Esophagus squamous epithelium (tissue), 5 donors: ENCODE data around the gene SETD2. TPM values are rescaled to one million over a fixed set of nuclear protein-coding genes. Genes with fewer than 3 reads are reported as not detected.

Source experiments
- DNase-seq: peaks from one replicate; lab custom pipeline; 2025; lab: John Stamatoyannopoulos, UW
- H3K27ac ChIP-seq, 4 donors: fragments of 200-600 bp; sonication (generic); one replicate each; pipeline ENCODE4 v1.5.1; 2016 to 2019; ENCODE audit warnings: mild to moderate bottlenecking in 1 of 4
- H3K27me3 ChIP-seq, 4 donors: fragments of 200-600 bp; sonication (generic); 1 replicate in 3 of 4; 2 replicates in 1 of 4; pipeline versions ENCODE4 v1.5.1 to v1.6.0; 2017 to 2021; ENCODE audit warnings: antibody characterized with exemption in 1 of 4
- H3K36me3 ChIP-seq, 3 donors: fragments of 200-600 bp; sonication (generic); one replicate each; pipeline ENCODE4 v1.5.1; 2016 to 2019
- H3K4me1 ChIP-seq, 3 donors: fragments of 200-600 bp; sonication (generic); one replicate each; pipeline ENCODE4 v1.5.1; 2017 to 2019
- H3K4me3 ChIP-seq, 4 donors: fragments of 200-600 bp; sonication (generic); 1 replicate in 3 of 4; 2 replicates in 1 of 4; pipeline ENCODE4 v1.5.1; 2016 to 2019; ENCODE audit warnings: mild to moderate bottlenecking in 2 of 4, moderate library complexity in 1 of 4
- H3K9me3 ChIP-seq, 3 donors: fragments of 200-600 bp; sonication (generic); one replicate each; pipeline ENCODE4 v1.5.1; 2016 to 2019
- POLR2A ChIP-seq, 4 donors: fragments of 450-650 bp; IDR thresholded peaks; one replicate each; pipeline ENCODE4 v1.6.1; 2017; ENCODE audit warnings: antibody characterized with exemption in 4 of 4, mild to moderate bottlenecking in 4 of 4, moderate library complexity in 3 of 4
- WGBS, 2 donors: methylation state at CpG; one replicate each; pipeline ENCODE4 v1.1.5; 2018; 5-methylcytosine and 5-hydroxymethylcytosine counted together
- intact Hi-C: fragments of 100-400 bp; cut with DNase I; formaldehyde crosslinking; loops from one replicate; pipeline ENCODE4 v1.15.0; 2022
- total RNA-seq, 4 donors: library from RNA; depleted of rRNA; stranded (reverse); fragments of >200 nt; gene quantifications; one replicate each; pipeline ENCODE4 v1.1.0, GENCODE V29; 2016
- TF ChIP-seq, protein P1 (sequence below), 6 experiments: fragments of 450-650 bp in 4 of 6; fragments of 200-600 bp in 2 of 6; sonication (generic) in 2 of 6; IDR thresholded peaks; one replicate each; pipeline ENCODE4 v1.5.1; 2016 to 2019; ENCODE audit warnings: antibody characterized with exemption in 6 of 6, mild to moderate bottlenecking in 4 of 6, moderate library complexity in 4 of 6
- donor health status: DM: yes; HTN: yes; CAD: no.

Gene SETD2
- total RNA-seq, 4 donors from 2014 or later: 24.3 to 59.5 (median 30.1) TPM

DNA sequence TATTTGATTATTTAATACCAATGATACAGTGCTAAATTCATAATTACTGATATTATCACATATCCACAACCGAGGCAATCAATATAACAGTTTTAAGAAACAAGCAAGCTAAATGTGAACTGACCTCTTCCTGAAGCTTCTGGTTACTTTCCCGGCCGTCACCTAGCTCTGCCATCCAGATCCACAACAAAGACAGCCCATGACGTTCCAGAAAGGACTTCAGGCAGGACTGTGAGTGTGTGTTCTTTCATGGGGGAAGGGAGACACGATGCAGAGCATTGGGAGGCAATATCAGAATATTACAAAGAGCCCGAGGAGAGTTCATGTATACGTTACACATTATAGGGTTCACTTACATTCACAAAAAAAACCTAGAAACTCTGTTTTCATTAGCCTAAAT lies 77.8 kb downstream of the SETD2 start:
- H3K27ac ChIP-seq: no peak overlapping the region
- H3K4me1 ChIP-seq: no peaks in the 10 kb centered on the region
- H3K36me3 ChIP-seq: peaks cover 0 to 97% (median 14%) of the 10 kb centered on the region in 3 donors
- H3K9me3 ChIP-seq: no peaks in the 10 kb centered on the region
- no peaks in the 10 kb centered on the region for H3K27me3 ChIP-seq
- no peak overlapping the region for H3K4me3 ChIP-seq
- no peak for DNase-seq
- TF ChIP-seq POLR2A (IDR thresholded peaks at IDR 0.05): no peak
- TF ChIP-seq, protein P1, sequence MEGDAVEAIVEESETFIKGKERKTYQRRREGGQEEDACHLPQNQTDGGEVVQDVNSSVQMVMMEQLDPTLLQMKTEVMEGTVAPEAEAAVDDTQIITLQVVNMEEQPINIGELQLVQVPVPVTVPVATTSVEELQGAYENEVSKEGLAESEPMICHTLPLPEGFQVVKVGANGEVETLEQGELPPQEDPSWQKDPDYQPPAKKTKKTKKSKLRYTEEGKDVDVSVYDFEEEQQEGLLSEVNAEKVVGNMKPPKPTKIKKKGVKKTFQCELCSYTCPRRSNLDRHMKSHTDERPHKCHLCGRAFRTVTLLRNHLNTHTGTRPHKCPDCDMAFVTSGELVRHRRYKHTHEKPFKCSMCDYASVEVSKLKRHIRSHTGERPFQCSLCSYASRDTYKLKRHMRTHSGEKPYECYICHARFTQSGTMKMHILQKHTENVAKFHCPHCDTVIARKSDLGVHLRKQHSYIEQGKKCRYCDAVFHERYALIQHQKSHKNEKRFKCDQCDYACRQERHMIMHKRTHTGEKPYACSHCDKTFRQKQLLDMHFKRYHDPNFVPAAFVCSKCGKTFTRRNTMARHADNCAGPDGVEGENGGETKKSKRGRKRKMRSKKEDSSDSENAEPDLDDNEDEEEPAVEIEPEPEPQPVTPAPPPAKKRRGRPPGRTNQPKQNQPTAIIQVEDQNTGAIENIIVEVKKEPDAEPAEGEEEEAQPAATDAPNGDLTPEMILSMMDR (IDR thresholded peaks at IDR 0.05): no peak
- intact Hi-C loops: no loop called here
- 94 to 96% methylated on average over 7 of the region's 7 CpGs for WGBS, 2 donors

DNA sequence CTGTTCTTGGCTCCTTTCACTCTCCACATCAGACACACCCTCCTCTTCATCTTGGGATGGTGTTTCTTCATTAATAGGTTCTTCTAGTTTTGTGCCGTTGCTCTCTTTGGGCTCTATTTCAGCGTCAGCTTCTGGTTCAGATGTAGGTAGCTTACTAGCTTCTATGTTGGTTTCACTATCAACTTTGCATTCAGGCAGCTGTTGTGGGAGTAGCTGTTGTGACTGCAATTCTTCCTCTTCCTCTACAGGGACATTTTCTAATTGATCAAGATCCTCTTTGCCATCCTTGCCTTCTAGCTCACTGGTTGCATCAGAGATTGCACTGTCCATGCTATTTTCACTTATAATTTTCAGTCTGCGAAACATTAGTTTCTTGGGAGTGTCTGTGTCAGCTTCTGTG lies 80.1 kb downstream of the SETD2 start:
- Histone ChIP-seq H3K27me3 (no peaks in the 10 kb centered on the region), H3K4me1 (no peaks in the 10 kb centered on the region), H3K9me3 (no peaks in the 10 kb centered on the region), H3K36me3 (peaks cover 4 to 100% (median 25%) of the 10 kb centered on the region in 3 donors), H3K4me3 (no peak overlapping the region), H3K27ac (no peak overlapping the region)
- DNase-seq: no peak
- WGBS, 2 donors: 83 to 85% methylated on average over 3 of the region's 3 CpGs
- intact Hi-C loops: no loop called here
- TF ChIP-seq, protein P1 (IDR thresholded peaks at IDR 0.05): no peak
- TF ChIP-seq POLR2A (IDR thresholded peaks at IDR 0.05): no peak

- intact Hi-C loops: no loop called here
- TF ChIP-seq POLR2A (IDR thresholded peaks at IDR 0.05): no peak
- TF ChIP-seq, protein P1 (IDR thresholded peaks at IDR 0.05): no peak
- H3K4me1 ChIP-seq: no peaks in the 10 kb centered on the region
- no peaks in the 10 kb centered on the region for H3K27me3 ChIP-seq
- DNase-seq: no peak
- WGBS, 2 donors: 75 to 94% methylated on average over 1 of the region's 1 CpG
- H3K27ac ChIP-seq: no peak overlapping the region
- H3K9me3 ChIP-seq: no peaks in the 10 kb centered on the region
- peaks cover 4 to 97% (median 25%) of the 10 kb centered on the region in 3 donors for H3K36me3 ChIP-seq
- H3K4me3 ChIP-seq: no peak overlapping the region
Observed at GRCh38 chr3:47082519-47082918, 81.4 kb downstream of the SETD2 start.

GRCh38 chr3:47079432-47079831 lies 84.5 kb downstream of the SETD2 start:
- DNase-seq: no peak
- Histone ChIP-seq H3K4me1 (no peaks in the 10 kb centered on the region), H3K36me3 (peaks cover 4 to 97% (median 23%) of the 10 kb centered on the region in 3 donors), H3K4me3 (no peak overlapping the region), H3K9me3 (no peaks in the 10 kb centered on the region), H3K27ac (no peak overlapping the region), H3K27me3 (no peaks in the 10 kb centered on the region)
- TF ChIP-seq, protein P1 (IDR thresholded peaks at IDR 0.05): no peak
- TF ChIP-seq POLR2A (IDR thresholded peaks at IDR 0.05): no peak
- intact Hi-C loops: no loop called here

DNA sequence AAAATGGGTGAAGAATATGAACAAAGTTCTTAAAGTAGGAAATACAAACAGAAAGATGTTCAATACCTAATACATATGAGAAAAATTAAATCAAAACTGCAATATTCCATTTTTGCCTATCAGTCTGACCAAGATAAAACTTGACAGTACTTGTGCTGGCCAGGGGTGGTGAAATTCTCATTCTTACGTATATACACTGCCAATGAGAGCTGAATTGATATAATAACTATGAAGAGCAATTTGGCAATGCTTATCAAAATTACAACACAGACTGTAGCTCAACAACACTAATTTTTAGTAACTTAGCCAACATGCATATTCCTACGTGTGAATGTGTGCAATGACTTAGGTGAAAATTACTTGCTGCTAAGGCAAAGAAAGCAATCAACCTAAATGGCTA lies 90.2 kb downstream of the SETD2 start:
- 54 to 64% methylated on average over 2 of the region's 2 CpGs for WGBS, 2 donors
- intact Hi-C loops: no loop called here
- DNase-seq: no peak
- Histone ChIP-seq H3K27ac (no peak overlapping the region), H3K4me1 (no peaks in the 10 kb centered on the region), H3K9me3 (no peaks in the 10 kb centered on the region), H3K4me3 (no peak overlapping the region), H3K36me3 (peaks cover 0 to 95% (median 0%) of the 10 kb centered on the region in 3 donors), H3K27me3 (no peaks in the 10 kb centered on the region)
- no peak for TF ChIP-seq POLR2A (IDR thresholded peaks at IDR 0.05)
- TF ChIP-seq, protein P1 (IDR thresholded peaks at IDR 0.05): no peak
